MM.1S (cell line): ENCODE measurements around the gene CTPS2.

Experiments
- DNase-seq: peaks from one replicate; pipeline ENCODE4 v3.0.0-alpha.2; 2015
- H2AFZ ChIP-seq: fragments of 300-600 bp; sonication (generic); 2 replicates; pipeline ENCODE4 v1.6.0; 2016; ENCODE audit warnings: antibody characterized with exemption, low read length
- H3F3A ChIP-seq: fragments of 300-600 bp; sonication (generic); 2 replicates; pipeline ENCODE4 v1.6.1; 2016; ENCODE audit warnings: mild to moderate bottlenecking, antibody characterized with exemption, low read length, moderate library complexity, mixed read lengths; ENCODE audit not compliant: insufficient read depth
- H3K27ac ChIP-seq: fragments of 300-600 bp; sonication (generic); 2 replicates; pipeline ENCODE4 v1.5.1; 2016; ENCODE audit warnings: mild to moderate bottlenecking, low read length
- H3K27me3 ChIP-seq: fragments of 300-600 bp; sonication (generic); replicated peaks from 2 replicates; pipeline ENCODE4 v1.6.0; 2016; ENCODE audit warnings: low read length; ENCODE audit not compliant: insufficient read depth
- H3K36me3 ChIP-seq: fragments of 300-600 bp; sonication (generic); replicated peaks from 2 replicates; pipeline ENCODE4 v1.6.1; 2016; ENCODE audit warnings: mild to moderate bottlenecking, low read length, mixed read lengths; ENCODE audit not compliant: insufficient read depth
- H3K4me1 ChIP-seq: fragments of 300-600 bp; sonication (generic); 2 replicates; pipeline ENCODE4 v1.6.1; 2016; ENCODE audit warnings: low read length, mixed read lengths
- H3K4me2 ChIP-seq: fragments of 300-600 bp; sonication (generic); 2 replicates; pipeline ENCODE4 v1.6.0; 2016; ENCODE audit warnings: low read depth, low read length
- H3K4me3 ChIP-seq: fragments of 300-600 bp; sonication (generic); 2 replicates; pipeline ENCODE4 v1.5.1; 2016; ENCODE audit warnings: low read length, mixed read lengths
- H3K79me2 ChIP-seq: fragments of 300-600 bp; sonication (generic); 2 replicates; pipeline ENCODE4 v1.6.1; 2016; ENCODE audit warnings: mixed run types, low read length, mixed read lengths
- H3K9ac ChIP-seq: fragments of 300-600 bp; sonication (generic); 2 replicates; pipeline ENCODE4 v1.6.1; 2016; ENCODE audit warnings: low read length, mixed read lengths
- H3K9me2 ChIP-seq: fragments of 300-600 bp; sonication (generic); replicated peaks from 2 replicates; pipeline ENCODE4 v1.6.1; 2016; ENCODE audit warnings: mild to moderate bottlenecking, low read length, mixed read lengths; ENCODE audit not compliant: insufficient read depth
- H3K9me3 ChIP-seq: fragments of 300-600 bp; sonication (generic); replicated peaks from 2 replicates; pipeline ENCODE4 v1.6.1; 2016; ENCODE audit warnings: mild to moderate bottlenecking, low read length, mixed read lengths; ENCODE audit not compliant: insufficient read depth
- H4K20me1 ChIP-seq: fragments of 300-600 bp; sonication (generic); 2 replicates; pipeline ENCODE4 v1.6.1; 2016; ENCODE audit warnings: mild to moderate bottlenecking, low read length, moderate library complexity, mixed read lengths; ENCODE audit not compliant: insufficient read depth
- EZH2 ChIP-seq: fragments of 300-600 bp; sonication (generic); optimal IDR thresholded peaks from 2 replicates; pipeline ENCODE3; 2017; ENCODE audit warnings: low read depth, mild to moderate bottlenecking, antibody characterized with exemption, low read length, mixed read lengths
- EZH2phosphoT487 ChIP-seq: fragments of 300-600 bp; sonication (generic); IDR thresholded peaks from 2 replicates; pipeline ENCODE4 v1.6.1; 2018; ENCODE audit warnings: antibody characterized with exemption, low read length
- TF ChIP-seq, protein P1 (sequence below): fragments of 300-600 bp; sonication (generic); IDR thresholded peaks from 2 replicates; pipeline ENCODE4 v1.5.1; 2016; ENCODE audit warnings: antibody characterized with exemption, low read length, mixed read lengths

The CTPS2 gene

DNA sequence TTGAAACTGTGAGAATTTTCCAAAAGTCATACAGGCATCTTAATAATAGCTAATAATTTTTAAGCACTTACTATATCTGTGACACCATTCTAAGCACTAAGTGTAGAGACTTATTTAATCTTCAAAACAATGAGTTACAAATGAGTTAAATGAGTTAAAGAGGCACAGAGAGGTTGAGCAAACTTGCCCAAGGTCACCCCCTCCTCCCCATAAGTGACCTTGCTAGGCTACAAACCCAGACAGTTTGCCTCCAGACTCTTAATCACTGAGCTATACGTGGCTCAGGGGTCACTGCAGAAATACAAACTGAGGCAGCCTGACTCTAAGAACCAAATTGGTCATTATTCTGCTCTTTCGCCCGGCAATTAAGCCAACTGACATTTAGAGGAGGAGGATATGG, 15.5 kb downstream of the CTPS2 start:
- H3K9me2 ChIP-seq: no peaks in the 10 kb centered on the region
- H3K4me3 ChIP-seq: no peak overlapping the region
- H3K79me2 ChIP-seq: no peaks in the 10 kb centered on the region
- H3K27me3 ChIP-seq: no peaks in the 10 kb centered on the region
- H3K4me1 ChIP-seq: no peaks in the 10 kb centered on the region
- DNase-seq: no peak
- H3K4me2 ChIP-seq: no peak overlapping the region
- no peak overlapping the region for H2AFZ ChIP-seq
- no peaks in the 10 kb centered on the region for H4K20me1 ChIP-seq
- no peaks in the 10 kb centered on the region for H3F3A ChIP-seq
- no peak overlapping the region for H3K27ac ChIP-seq
- no peak for TF ChIP-seq EZH2phosphoT487
- TF ChIP-seq, protein P1, sequence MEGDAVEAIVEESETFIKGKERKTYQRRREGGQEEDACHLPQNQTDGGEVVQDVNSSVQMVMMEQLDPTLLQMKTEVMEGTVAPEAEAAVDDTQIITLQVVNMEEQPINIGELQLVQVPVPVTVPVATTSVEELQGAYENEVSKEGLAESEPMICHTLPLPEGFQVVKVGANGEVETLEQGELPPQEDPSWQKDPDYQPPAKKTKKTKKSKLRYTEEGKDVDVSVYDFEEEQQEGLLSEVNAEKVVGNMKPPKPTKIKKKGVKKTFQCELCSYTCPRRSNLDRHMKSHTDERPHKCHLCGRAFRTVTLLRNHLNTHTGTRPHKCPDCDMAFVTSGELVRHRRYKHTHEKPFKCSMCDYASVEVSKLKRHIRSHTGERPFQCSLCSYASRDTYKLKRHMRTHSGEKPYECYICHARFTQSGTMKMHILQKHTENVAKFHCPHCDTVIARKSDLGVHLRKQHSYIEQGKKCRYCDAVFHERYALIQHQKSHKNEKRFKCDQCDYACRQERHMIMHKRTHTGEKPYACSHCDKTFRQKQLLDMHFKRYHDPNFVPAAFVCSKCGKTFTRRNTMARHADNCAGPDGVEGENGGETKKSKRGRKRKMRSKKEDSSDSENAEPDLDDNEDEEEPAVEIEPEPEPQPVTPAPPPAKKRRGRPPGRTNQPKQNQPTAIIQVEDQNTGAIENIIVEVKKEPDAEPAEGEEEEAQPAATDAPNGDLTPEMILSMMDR: no peak
- TF ChIP-seq EZH2: no peak
- no peak overlapping the region for H3K9ac ChIP-seq
- no peaks in the 10 kb centered on the region for H3K36me3 ChIP-seq
- no peaks in the 10 kb centered on the region for H3K9me3 ChIP-seq

DNA sequence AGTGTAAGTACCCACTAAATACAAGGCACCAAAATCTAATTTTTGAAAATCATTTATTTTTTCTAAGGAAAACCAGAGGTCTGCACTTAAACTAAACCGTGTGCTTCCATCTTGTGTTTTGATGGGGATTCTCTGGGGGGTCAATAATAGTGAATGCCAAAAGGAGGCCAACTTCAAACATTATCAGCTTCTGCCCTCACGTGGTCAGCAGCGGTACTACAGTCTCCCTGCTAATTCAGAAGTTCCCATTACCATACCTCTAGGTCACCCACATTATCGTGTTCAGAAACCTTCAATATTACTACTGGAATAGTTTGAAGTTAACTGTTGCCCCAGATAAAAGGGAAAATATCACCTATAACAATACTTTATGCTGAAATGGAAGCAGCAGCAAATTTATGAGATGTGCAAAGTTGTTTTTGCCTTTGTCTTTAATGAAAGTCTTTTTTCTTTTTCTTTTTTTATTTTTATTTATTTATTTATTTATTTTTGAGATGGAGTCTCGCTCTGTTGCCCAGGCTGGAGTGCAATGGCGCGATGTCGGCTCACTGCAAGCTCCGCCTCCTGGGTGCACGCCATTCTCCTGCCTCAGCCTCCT, 17.3 kb downstream of the CTPS2 start:
- Histone ChIP-seq H3K4me2 (no peak overlapping the region), H3K27ac (no peak overlapping the region), H3K79me2 (no peaks in the 10 kb centered on the region), H3K36me3 (no peaks in the 10 kb centered on the region), H3K4me3 (no peak overlapping the region), H3K9ac (no peak overlapping the region), H3F3A (no peaks in the 10 kb centered on the region), H2AFZ (no peak overlapping the region), H3K27me3 (no peaks in the 10 kb centered on the region), H4K20me1 (no peaks in the 10 kb centered on the region), H3K4me1 (no peaks in the 10 kb centered on the region), H3K9me3 (no peaks in the 10 kb centered on the region), H3K9me2 (no peaks in the 10 kb centered on the region)
- no peak for TF ChIP-seq EZH2
- TF ChIP-seq, protein P1: peak; percentile 76
- TF ChIP-seq EZH2phosphoT487: no peak
- peak; percentile 37 for DNase-seq

DNA sequence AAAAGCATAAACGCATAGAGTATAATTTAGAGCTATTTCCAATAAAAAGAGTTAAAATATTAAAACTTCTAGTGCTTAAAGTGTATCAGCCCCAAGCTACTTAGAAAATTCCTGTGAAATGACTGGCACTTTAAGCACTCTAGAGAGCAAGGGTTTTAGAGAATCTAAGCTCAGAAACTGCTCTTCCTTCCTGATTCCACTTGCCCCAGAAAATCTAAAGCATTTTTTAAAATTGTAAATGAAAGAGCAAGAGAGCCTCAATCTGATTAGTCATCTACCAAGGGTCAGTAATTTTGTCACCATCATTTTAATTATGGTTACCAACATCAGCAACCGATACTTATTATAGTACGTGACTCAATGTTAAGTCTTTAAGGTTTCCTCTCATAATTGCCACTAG, 25.0 kb downstream of the CTPS2 start:
- Histone ChIP-seq H3K9me3 (no peaks in the 10 kb centered on the region), H3K27ac (no peak overlapping the region)
- DNase-seq: no peak

More for the DNA sequence above, 25.0 kb downstream of the CTPS2 start:
- no peaks in the 10 kb centered on the region for H3K79me2 ChIP-seq
- no peaks in the 10 kb centered on the region for H3K4me1 ChIP-seq
- no peaks in the 10 kb centered on the region for H3K9me2 ChIP-seq
- H3K9ac ChIP-seq: no peak overlapping the region
- H3K4me3 ChIP-seq: no peak overlapping the region
- no peaks in the 10 kb centered on the region for H3F3A ChIP-seq
- no peak overlapping the region for H2AFZ ChIP-seq
- no peak overlapping the region for H3K4me2 ChIP-seq
- no peaks in the 10 kb centered on the region for H3K36me3 ChIP-seq
- no peaks in the 10 kb centered on the region for H4K20me1 ChIP-seq
- no peaks in the 10 kb centered on the region for H3K27me3 ChIP-seq
- TF ChIP-seq, protein P1: no peak
- TF ChIP-seq EZH2 (no peak), EZH2phosphoT487 (no peak)
